Inflammatory macrophage (primary cell): ENCODE measurements around the gene SGCA.

Experiments used
- DNase-seq, 2 donors: peaks; one replicate each; pipeline ENCODE4 v3.0.0-alpha.2; 2020 to 2022
- total RNA-seq, 18 experiments: gene quantifications; one replicate each; lab custom pipeline; 2026; ENCODE audit warnings: mixed read lengths in 6 of 18, inconsistent platforms in 2 of 18; lab: John Stamatoyannopoulos, UW

Gene SGCA
- total RNA-seq = 0 to 0.18 (median 0) reads per million in 18 experiments

DNA sequence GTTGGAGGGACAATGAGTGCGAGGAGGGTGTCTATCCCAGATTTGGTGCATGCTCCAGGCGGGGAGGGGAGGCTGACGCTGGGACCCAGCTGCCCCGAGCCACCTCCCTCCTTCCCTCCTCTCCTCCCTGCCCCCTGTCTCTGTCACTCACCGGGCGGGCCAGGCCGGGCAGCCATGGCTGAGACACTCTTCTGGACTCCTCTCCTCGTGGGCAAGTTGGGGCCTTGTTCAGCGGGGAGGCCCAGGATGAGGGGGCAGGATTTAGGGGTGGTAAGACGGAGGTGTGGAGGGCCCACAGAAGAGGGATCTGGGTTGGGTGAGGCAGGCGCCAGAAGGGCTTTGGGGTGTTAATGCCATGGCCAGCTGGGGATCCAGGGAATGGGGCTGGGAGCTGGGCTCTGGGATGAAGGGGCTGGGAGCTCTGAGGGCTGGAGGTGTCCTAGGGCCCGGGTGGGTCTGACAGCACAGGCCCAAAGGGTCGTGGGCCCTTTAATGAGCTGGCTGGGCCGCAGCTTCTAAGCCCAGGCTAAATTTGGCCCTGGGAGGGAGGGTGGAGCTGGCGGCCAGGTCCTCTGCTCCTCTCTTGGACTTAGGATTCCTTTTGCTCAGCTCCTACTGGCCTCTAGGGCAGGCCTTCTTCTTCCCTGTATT, at the start of gene SGCA:
SGCA (plus strand) TSS at position 139 of the 651 bp plus-strand sequence; CDS start at position 175, 36 bp downstream.
- DNase-seq = no peak

DNA sequence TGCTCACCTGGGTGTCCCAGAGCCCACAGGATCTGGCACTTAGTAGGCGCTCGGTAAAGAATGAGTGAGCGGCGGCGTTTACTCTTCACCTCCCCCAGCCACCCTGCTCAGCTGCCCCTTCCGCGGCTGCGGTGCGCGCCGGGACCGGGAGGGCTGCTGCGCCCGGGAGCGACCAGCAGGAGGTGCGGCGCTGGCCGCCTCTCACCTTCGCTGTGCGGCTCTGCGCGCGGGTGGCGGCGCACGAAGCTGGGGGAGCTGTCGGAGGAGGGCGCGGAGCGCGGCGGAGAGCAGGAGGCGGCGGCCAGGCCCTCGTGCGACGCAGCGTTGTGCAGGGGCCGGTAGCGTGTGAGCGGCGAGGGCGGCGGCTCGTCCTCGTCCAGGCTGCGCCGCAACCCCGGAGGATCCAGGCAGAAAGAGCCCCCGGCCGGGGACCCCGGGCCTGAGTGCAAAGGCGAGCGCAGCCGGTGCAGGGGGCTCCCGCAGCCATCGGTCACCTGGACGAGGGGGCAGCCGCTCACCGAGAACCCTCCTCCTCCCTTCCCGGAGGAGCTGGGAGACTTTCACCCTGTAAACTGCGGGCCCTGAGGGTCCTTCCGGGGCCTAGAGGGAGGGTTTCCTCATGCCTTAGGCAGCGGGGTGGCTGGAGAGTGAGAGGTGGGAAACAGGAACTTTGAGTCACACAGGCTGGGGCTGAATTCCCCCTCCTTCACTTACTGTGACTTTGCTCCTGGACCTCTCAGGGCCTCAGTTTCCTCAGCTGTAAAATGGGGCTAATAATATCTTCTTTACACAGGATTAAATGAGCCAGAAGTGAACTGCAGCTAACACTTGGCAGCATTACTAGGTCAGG, 48.4 kb upstream of the SGCA start:
- DNase-seq = peak in 1 of 2 donors; percentile 46

DNA sequence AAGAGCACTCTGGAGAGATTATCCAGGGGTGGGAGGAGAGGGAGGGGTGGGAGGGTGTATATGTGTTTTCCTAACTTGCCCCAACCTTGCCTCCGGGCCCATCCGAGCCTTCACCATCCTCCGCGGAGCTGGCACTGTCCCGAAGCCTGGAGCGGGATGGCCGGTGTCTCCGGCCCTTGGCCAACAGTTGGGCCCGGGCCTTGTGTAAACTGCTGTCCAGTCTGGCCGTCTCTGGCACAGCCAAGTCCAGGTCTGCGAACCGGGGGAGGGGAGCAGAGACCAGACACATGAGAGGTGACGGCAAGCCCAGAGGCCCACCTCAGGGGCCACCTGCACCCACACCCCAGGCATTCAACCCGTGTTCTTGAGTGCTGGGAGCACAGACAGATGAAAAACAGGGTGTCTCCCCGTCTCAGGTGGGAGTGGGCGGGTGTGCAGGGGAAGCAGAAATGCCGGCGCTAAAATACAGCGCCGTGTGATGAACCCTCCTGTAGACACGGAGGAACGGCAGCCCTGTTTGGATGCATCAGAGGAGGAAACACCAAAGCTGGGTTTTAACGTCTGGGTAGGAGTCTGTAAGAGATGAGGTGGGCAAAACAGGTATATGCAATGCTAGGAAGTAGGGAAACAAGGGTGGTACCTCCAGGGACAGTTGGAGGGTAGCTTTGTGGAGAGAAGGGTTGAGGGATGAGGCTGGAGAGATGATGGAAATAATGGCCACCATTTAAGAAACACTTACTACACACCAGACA, 47.6 kb upstream of the SGCA start:
- no peak for DNase-seq

DNA sequence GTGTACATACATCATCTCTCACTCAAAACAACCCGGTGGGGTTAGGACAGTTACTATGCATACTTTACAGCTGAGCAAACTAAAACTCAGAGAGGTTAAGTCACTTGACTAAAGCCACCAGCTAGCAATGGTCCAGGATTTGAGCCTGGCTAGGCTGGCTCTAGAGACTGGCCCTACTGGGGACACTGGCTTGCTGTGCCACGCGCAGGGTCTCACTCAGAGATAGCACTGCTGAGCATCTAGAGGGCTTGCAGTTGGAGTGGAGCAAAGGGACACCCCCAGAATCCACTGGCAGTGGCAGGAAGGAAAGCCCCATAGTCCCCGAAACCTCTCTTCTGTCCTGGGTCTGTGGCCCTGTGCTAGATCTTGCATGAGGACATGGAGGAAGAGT, 47.0 kb upstream of the SGCA start:
- DNase-seq = no peak

DNA sequence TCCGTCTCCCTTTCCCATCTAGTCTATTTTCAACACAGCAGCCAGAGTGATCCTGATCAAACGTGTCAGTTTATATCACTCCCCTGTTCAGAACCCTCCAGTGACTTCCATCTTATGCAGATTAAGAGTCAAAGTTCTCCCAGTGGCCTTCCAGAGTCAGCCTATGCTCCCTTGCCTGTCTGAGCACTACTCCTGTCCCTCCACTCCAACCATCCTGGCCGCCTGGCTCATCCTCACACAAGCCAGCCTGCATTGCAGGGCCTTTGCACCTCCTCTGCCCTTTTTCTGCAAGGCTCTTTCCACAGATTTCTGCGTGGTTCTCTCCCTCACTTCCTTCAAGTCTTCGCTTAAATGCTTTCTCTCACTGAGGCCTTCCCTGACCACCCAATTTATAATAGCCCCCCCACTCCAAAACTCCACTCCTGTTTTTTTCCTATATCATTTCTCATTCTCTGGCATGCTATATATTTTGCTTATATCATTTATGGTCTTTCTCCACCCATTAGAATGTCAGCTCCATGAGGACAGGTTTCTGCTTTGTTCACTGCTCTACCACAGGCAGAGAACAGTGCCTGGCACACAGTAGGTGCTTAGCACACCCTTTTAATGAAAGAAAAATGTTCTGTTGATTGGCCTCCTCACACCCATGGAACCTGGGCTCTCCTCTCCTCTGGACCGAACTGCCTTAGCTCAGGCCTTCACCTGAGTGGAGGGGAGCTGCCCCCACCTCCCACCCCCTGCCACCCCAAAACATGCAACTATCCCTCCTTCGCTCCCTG, 45.1 kb upstream of the SGCA start:
- no peak for DNase-seq

DNA sequence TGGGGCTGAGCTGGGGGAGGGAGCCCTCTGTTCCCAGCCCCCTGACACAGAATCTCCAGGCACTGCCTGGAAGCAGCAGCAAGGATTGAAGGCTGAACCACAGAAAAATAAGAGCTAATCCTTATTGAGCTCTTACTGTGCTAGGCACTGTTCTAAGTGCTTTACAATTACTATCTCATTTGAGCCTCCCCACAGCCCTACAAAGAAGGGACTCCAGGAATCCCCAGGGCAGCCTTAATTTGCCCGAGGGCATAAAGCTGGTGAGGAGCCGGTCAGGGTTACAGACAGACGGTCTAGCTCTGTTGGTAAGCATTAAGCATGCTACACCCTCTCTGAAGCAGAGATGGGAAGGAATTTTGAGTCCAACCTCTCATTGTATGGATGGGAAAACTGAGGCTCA, 42.9 kb upstream of the SGCA start:
- DNase-seq = no peak

DNA sequence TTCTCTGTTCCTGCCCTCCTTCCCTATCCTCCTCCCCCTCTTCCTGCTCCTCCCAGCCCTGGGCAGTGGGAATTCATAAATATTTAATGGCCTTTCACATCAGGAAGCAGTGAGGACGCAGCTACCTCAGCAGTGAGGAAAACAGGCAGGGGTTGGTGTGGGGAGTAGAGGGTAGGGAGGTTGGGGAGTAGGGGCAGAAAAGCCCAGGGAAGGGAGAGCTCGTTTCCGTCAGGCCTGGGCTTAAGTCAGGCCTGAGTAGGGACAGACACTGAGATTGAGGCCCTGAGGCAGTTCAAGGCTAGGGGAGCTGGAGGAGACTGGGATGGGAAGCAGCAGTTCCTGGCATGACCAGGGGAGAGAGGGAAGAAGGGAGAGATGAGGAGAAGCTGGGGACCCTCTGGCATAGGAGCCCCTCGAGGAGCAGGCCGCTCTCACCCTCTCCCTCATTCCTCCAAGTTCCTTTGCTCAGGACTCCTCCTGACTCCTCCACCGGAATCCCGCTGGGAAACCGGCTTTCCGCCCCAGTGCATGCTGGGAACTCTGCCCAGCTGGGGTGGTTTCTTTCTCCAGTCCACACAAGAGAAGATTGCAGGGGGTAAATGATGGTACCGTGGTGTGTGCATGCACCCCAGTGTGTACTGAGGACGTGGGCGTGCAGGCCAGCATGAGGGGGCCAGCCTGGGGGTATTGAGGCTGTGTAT, 42.0 kb upstream of the SGCA start:
- DNase-seq = no peak

DNA sequence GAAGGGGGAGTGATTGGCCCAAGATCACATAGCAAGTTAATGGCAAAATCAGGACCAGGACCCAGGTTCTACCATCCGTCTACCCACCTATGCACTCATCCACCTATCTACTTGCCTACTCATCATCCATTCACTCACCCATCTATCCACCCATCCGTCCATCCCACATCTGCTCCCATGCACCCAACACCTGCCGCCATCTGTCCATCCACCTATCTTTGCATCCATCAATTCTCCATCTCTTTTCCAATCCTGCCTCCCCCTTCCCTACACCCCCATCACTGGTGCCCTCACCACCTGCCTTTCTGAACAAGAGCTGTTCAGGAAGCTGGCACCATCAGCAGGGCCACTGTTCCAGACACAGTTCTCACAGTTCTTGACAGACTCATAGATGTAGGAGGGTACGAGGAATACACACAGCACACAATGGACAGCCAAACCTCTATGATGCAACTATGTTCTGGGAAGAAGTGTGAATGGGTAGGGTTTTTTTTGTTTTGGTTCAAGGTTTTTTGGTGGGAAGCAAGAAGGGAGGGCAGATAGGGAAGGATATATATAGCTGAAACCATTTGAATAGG, 40.3 kb upstream of the SGCA start:
- DNase-seq = no peak

DNA sequence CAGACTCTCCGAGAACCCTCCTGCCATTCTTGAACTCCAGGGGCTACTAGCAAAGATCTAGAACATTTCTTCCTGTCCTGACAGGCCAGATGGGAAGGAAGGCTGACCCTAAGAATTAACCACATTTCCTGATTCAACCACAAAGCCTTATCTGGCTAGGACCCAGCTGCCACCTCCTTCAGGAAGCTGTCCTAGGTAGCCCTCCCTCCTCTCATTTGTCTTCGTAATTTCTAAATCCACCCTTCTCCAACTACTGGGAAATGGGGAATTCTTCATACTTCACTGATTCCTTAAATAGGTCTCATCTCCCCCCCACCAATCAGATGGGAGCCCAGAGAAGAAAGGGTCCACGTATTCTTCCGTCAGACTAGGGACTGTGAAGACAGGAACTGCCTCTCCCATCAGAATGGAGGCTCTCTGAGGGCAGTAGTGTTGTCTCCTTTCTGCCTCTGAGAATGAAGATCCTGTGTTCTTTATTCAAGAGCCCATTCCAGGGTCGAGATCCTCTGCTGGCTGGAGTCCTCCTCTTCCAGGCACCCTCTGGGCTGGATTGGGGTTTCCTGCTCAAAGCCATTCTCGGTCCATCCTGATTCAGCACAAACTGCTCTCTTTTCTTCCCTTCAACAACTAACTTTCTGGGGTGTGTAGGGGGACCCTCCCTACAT, 38.0 kb upstream of the SGCA start:
- DNase-seq = no peak

DNA sequence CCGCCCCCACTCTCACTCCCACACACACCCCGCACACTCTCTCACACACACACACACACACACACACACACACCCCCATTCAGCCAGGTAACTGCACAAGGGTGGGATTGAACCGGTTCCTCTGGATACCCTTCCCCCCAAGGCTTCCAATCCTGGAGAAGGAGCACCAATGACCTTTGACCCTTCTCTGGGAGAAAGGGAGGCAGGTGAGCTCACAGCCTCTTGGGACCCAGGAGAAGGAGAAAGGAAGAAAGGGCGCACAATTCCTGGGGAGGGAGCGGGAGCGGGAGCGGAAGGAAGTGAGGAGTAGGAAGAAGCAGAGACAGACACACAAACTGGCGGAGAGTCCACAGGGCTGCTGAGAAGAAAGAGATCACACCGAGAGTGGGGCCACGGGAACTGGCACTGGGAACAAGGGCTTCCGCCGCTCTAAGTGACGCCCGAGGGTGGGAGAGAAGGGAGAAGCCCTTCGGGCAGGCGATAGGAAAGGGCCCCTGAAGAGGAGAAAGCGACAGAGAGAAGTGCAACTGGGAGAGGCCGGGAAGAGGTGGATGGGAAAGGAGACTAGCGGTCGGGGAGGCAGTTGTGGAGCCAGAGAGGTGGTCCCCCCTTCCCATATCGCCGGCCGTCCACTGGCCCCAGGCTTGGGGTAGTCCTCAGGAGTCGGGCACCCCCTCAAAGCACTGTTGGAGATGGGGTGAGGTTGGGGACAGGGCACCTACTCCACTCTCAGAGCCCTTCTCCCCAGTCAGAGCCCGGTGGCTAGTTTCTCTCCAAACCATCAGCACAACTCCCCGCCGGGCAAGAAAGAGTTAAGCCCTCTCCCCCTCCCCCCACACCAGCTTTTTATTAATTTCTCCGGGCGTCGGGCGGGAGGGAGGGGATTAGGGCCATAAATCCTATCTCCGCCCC, 37.1 kb upstream of the SGCA start:
- DNase-seq = peak in 1 of 2 donors; percentile 37

DNA sequence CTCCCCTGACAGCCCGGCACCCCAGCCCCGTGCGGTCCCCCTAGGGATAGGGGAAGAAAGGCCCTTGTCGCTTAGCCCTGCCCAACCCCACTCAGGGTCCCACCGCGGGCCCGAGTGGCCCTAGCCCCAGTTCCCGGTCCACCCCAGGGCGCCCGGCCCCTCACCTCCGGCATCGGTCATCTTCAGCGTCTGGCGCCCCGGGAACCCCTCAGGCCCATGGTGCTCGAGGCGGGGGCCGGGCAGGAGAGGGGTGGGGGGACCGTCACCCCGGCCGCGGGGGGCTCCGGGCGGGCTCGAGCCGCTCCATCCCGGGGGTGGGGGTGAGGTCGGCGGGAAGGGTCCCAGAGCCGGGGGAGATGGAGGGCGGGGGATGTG, 36.5 kb upstream of the SGCA start:
- DNase-seq = no peak

DNA sequence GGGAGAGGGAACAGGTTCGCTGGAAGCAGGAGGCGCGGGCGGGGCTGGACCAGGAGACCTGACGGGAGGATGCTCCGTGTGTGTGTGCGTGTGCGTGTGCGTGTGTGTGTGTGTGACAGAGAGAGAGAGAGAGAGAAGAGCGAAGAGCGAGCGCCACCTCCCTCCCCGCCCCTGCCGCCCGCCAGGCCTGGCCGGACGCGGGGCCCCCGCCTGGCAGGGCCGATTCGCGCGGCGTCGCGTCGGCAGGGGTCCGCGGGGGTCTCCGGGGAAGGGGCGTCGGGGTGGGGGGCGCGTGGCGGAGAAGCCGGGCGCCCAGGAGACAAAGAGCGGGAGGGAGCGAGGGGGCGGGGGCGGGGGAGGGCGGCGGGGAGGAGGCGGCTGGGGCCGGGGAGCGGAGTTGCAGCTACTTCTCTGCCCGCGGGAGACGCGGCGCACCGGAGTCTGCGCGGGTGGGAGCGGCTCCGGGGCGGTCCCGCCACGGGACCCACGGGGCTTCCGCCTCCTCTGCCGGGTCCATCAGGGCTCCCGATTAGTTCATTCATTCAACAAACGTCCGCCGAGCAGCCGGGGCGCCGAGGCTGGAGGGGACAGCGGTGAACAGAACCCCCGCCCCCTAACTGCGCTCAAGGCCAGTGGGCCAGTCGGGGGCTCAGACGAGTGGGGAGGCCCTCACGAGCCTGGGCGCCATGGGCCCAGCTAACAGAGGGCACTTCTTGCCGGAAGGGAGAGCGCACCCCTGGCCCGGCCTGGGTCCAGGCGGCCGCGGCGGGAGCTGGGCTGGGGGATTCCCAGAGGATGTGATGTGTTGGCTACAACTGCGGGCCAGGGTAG, 35.9 kb upstream of the SGCA start, which contains the start of gene SAMD14:
SAMD14 (minus strand) TSS at position 433 of the 831 bp plus-strand sequence. CDS start 5,201 bp downstream, outside the sequence.
- peak; percentile 20 to 49 for DNase-seq

DNA sequence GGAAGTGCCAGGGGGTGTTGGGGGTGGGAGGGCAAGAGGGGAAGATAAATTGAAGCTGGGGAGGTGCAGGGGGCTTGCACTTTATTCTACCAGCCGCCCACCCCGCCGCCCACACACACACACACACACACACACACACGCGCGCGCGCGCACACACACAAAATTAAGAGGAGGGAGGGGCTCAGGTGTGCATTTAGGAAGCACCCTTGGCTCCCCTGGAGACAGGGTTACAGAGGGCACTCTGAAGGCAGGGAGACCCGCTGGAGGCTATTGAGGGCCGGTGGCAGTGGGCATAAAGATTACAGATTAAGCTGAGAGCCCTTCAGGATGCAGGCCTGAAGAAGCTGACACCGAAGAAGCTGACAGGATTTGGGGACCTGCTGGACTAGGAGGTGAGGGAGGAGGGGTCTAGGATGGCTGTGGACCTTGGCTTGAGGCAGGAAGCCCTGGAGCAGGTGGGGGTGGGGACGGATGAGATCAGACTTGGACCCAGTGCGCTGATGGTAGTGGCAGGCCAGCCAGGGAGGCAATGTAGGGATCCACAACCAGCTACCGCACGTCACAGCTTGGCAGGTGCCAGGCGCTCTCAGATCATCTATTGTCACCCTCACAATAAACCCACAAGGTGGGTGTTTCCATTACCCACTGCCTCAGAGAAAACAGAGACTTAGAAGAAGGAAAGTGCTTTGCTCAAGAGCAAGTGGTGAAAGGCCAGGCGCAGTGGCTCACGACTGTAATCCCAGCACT, 35.1 kb upstream of the SGCA start:
- peak in 1 of 2 donors; percentile 52 for DNase-seq

DNA sequence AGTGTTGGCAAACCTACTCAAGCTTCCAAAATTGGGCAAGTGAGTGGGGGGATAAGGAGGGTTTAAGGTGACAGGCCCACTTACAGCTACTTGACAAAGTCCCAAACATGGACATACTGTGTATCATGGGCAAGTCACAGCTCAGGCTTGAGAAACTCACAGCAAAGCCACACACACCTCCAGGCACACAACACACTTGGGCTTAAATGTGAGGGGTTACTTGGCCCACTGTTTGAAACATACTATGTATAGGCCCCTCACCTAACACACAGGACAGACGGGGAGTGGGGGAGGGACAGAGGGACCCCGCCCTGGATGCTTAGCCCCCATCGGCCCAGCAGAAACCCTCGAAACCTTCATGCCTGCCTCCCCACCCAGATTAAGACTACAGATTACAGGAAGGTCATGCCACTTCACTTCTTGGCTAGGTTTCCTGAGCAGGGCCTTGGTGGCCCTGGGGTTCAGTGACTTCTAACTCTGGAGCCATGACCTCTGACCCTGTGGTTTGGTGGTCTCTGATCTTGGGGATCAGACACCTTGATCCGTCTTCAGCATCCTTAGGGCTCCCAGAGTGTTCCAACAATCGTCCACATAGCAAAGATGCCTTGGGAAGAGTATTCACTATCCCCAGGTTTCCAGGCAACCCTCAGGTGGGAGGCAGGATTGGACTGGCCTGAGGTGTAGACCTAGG, 33.6 kb upstream of the SGCA start:
- no peak for DNase-seq

DNA sequence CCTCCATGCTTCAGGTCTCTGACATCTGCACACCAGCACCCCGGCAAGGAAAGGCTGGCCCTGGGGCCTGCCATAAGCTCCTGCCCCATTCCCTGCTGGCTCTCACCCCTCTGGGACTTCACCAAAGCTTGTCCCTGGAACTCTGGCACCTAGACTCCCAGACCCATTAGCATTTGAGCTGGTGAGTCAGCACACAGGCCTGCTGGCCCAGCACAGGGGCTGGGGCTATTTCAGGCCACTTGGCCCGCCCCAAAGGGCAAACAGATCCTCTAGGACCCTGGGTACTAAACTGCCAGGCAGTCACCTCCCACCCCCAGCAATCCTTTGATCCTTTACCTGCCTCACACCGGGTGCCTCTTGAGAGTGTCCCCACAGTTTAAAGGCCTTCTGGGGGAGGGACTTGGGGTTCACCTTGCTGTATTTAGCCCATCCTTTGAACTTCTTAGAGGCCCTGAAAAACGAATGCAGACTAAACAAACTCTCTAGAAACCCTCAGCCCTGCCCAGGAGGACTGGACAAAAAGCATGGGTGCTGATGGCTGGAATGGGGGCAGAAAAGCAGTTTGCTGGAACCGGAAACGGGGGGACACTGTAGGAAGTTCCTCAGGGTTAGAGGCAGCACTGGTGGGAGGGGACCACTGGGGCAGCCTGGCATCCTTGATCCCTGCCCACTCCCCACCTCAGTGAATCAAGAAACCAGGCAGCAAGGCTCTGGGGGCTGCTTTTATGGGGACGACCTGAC, 32.6 kb upstream of the SGCA start:
- DNase-seq = no peak

DNA sequence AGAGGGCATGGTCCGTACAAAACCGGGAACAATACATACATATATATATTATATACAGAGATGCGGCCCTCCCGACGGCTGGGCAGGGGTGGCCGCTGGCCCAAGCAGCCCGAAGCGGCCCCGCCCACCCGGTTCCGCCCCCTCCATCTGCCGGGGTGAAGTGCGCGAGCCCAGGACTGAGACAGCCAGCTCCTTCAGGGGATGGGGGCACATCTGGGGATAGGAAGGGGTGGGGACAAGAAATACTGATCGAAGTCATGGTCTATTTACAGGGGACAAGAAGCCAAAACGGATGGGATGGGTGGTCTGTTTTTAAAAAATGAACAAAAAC, 32.1 kb upstream of the SGCA start:
- DNase-seq = no peak
